Parathyroid adenoma (tissue), 2 donors: ENCODE results near the gene CFAP46.
"Not testable (repeated sequence)": the region's sequence is repeated elsewhere in the genome, so short reads cannot be mapped to it uniquely, and the experiment has no call there.

Source experiments
- H2AFZ ChIP-seq: fragments of 300-600 bp; sonication (generic); one replicate; pipeline ENCODE4 v1.7.0; 2017; ENCODE audit warnings: antibody characterized with exemption, mild to moderate bottlenecking
- H3K27ac ChIP-seq: fragments of 300-600 bp; sonication (generic); one replicate; pipeline ENCODE4 v1.7.0; 2017
- H3K27me3 ChIP-seq: fragments of 300-600 bp; sonication (generic); one replicate; pipeline ENCODE4 v1.7.0; 2017; ENCODE audit warnings: low read length; ENCODE audit not compliant: control insufficient read depth, insufficient read depth
- H3K36me3 ChIP-seq: fragments of 300-600 bp; sonication (generic); one replicate; pipeline ENCODE4 v1.7.0; 2017; ENCODE audit warnings: low read length; ENCODE audit not compliant: control insufficient read depth, insufficient read depth
- H3K4me1 ChIP-seq: fragments of 300-600 bp; sonication (generic); one replicate; pipeline ENCODE4 v1.7.0; 2017; ENCODE audit warnings: control low read depth
- H3K4me2 ChIP-seq: fragments of 300-600 bp; sonication (generic); one replicate; pipeline ENCODE4 v1.7.0; 2017; ENCODE audit warnings: low read length
- H3K4me3 ChIP-seq: fragments of 300-600 bp; sonication (generic); one replicate; pipeline ENCODE4 v1.7.0; 2017; ENCODE audit warnings: low read depth, low read length
- H3K79me2 ChIP-seq: fragments of 300-600 bp; sonication (generic); one replicate; pipeline ENCODE4 v1.7.0; 2017; ENCODE audit warnings: control low read depth
- H3K9ac ChIP-seq: fragments of 300-600 bp; sonication (generic); one replicate; pipeline ENCODE4 v1.7.0; 2017; ENCODE audit warnings: mild to moderate bottlenecking
- H3K9me3 ChIP-seq: fragments of 300-600 bp; sonication (generic); one replicate; pipeline ENCODE4 v1.7.0; 2017; ENCODE audit warnings: low read length; ENCODE audit not compliant: control insufficient read depth
- TF ChIP-seq, protein P1 (sequence below): fragments of 300-600 bp; sonication (generic); IDR thresholded peaks from one replicate; pipeline ENCODE4 v1.7.0; 2017; ENCODE audit warnings: antibody characterized with exemption, mild to moderate bottlenecking
- donor health status: primary hyperparathyroidism.

Gene CFAP46

DNA sequence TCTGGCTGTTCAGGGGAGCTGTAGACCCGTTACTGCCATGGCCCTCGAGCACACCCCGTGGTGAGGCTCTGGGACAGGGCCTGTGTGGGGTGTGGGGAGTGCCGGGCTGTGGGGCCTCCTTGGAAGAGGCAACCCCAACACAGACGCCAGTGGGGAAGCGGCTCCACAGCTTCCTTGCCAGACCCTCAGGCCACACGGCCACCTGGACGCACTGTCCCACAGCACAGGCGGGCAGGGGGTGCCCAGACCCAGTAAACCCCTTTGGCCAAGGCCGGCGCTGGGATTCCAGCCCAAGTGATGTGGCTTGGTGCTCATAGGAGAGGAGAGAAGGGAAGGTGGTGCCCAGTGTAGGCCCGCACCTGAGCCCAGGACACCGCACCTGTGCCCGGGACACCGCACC, 143.5 kb downstream of the CFAP46 start:
- H3K9me3 ChIP-seq = no peaks in the 10 kb centered on the region
- TF ChIP-seq, protein P1, sequence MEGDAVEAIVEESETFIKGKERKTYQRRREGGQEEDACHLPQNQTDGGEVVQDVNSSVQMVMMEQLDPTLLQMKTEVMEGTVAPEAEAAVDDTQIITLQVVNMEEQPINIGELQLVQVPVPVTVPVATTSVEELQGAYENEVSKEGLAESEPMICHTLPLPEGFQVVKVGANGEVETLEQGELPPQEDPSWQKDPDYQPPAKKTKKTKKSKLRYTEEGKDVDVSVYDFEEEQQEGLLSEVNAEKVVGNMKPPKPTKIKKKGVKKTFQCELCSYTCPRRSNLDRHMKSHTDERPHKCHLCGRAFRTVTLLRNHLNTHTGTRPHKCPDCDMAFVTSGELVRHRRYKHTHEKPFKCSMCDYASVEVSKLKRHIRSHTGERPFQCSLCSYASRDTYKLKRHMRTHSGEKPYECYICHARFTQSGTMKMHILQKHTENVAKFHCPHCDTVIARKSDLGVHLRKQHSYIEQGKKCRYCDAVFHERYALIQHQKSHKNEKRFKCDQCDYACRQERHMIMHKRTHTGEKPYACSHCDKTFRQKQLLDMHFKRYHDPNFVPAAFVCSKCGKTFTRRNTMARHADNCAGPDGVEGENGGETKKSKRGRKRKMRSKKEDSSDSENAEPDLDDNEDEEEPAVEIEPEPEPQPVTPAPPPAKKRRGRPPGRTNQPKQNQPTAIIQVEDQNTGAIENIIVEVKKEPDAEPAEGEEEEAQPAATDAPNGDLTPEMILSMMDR = no peak
- no peak overlapping the region for H3K4me2 ChIP-seq
- no peaks in the 10 kb centered on the region for H3K27me3 ChIP-seq
- no peak overlapping the region for H3K27ac ChIP-seq
- no peaks in the 10 kb centered on the region for H3K36me3 ChIP-seq
- H3K4me1 ChIP-seq = no peaks in the 10 kb centered on the region
- no peaks in the 10 kb centered on the region for H3K79me2 ChIP-seq
- H3K4me3 ChIP-seq = no peak overlapping the region
- H2AFZ ChIP-seq = no peak overlapping the region
- no peak overlapping the region for H3K9ac ChIP-seq

- no peaks in the 10 kb centered on the region for H3K4me1 ChIP-seq
- no peak overlapping the region for H3K4me2 ChIP-seq
- H2AFZ ChIP-seq = no peak overlapping the region
- no peaks in the 10 kb centered on the region for H3K27me3 ChIP-seq
- H3K36me3 ChIP-seq = no peaks in the 10 kb centered on the region
- no peak overlapping the region for H3K9ac ChIP-seq
- TF ChIP-seq, protein P1 = no peak
- no peak overlapping the region for H3K4me3 ChIP-seq
- H3K79me2 ChIP-seq = no peaks in the 10 kb centered on the region
- H3K27ac ChIP-seq = no peak overlapping the region
- no peaks in the 10 kb centered on the region for H3K9me3 ChIP-seq
Measured at GRCh38 chr10:132798403-132798802, 144.0 kb downstream of the CFAP46 start.

GRCh38 chr10:132797986-132798385, 144.4 kb downstream of the CFAP46 start:
- H3K4me2 ChIP-seq = not testable (repeated sequence)

GRCh38 chr10:132796846-132797245, 145.5 kb downstream of the CFAP46 start:
- Histone ChIP-seq H2AFZ (no peak overlapping the region), H3K9me3 (no peaks in the 10 kb centered on the region), H3K4me2 (no peak overlapping the region), H3K36me3 (no peaks in the 10 kb centered on the region), H3K27ac (no peak overlapping the region), H3K4me1 (no peaks in the 10 kb centered on the region), H3K9ac (no peak overlapping the region), H3K4me3 (no peak overlapping the region), H3K27me3 (no peaks in the 10 kb centered on the region), H3K79me2 (no peaks in the 10 kb centered on the region)
- TF ChIP-seq, protein P1 = no peak

More at GRCh38 chr10:132797986-132798385, 144.4 kb downstream of the CFAP46 start:
- H2AFZ ChIP-seq, H3K9me3 ChIP-seq, H3K27me3 ChIP-seq, H3K79me2 ChIP-seq, H3K4me1 ChIP-seq, H3K4me3 ChIP-seq, H3K9ac ChIP-seq, H3K36me3 ChIP-seq, H3K27ac ChIP-seq: not testable (repeated sequence)

DNA sequence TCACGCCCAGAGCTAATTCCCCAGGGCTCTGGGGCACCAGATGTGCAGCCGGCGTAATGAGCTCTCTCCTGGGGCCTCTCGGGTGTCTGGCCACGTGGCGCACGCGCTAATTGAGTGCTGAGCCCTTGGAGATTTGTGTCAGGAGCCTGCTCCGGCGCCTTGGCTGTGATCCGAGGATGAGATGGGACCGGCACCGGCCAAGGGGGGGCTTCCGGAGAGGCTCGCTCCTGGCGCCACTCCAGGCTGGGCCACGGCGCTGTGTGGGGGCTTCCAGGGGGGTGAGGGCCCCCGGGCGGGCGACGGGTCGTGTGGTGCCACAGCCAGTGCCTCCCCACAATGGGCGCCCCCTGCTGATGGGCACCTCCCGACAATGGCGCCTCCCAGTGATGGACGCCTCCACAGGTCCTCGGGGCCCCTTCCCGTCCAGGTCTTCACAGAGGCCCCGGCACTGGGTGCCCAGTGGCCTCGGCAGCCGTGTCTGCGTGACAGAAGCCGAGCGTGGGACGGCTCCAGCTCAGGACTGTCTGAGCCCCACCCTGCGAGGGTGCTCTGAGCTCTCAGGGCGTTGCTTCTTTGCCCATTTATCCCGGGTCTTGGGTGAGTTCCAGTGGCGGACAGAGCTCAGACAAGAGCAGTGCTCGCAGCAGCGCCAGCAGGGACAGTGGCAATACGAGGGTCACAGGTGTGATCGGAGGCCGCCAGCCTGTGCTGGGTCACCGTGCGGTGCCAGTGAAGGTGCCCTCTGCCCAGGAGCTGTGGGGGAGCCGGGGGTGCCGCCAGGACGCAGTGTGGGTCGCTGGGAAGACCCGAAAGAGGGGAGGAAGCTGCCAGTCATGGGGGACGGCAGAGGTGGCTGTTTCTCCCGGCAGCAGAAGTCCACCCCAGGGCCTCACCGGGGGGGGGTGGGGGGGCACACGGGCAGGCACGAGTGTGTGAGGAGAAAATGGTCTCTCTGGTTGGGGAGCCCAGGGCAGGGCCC, 148.2 kb downstream of the CFAP46 start:
- H3K27ac ChIP-seq = no peak overlapping the region

More for the DNA sequence above, 148.2 kb downstream of the CFAP46 start:
- TF ChIP-seq, protein P1 = no peak
- Histone ChIP-seq H3K36me3 (no peaks in the 10 kb centered on the region), H3K4me2 (no peak overlapping the region), H2AFZ (no peak overlapping the region), H3K4me1 (no peaks in the 10 kb centered on the region), H3K27me3 (no peaks in the 10 kb centered on the region), H3K9me3 (no peaks in the 10 kb centered on the region), H3K4me3 (no peak overlapping the region), H3K79me2 (no peaks in the 10 kb centered on the region), H3K9ac (no peak overlapping the region)
